NCI-H1436 (cell line): ENCODE results near the gene PMP22.
"Not testable (repeated sequence)": the region's sequence is repeated elsewhere in the genome, so short reads cannot be mapped to it uniquely, and the experiment has no call there.

Experiments
- DNase-seq: peaks from one replicate; lab custom pipeline; 2025; lab: John Stamatoyannopoulos, UW

Gene PMP22

GRCh38 chr17:15255713-15256454 lies 9.2 kb downstream of the PMP22 start:
- DNase-seq: no peak

- DNase-seq: no peak
These were observed 14.8 kb downstream of the PMP22 start for GRCh38 chr17:15250135-15250860.

DNA sequence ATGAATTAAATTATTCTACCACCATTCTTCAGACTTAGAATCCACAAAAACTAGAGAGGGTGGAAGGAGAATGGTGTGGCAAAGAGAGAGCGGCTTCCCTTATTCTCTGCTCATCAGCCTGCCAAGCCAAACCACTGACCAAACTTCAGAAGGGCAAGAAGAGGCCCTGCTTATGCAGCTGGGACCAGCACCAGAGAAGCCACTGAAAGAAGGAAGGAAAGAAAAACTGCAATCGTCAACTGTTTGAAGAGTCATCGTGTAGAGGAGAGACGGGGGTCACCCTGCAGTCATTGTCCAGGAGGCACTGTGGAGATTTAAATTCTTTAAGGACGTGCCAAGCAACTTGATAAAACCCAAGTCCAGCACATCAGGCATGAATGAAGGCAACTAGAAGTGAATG lies 15.6 kb downstream of the PMP22 start:
- no peak for DNase-seq

GRCh38 chr17:15247891-15248529 lies 17.1 kb downstream of the PMP22 start:
- no peak for DNase-seq

DNA sequence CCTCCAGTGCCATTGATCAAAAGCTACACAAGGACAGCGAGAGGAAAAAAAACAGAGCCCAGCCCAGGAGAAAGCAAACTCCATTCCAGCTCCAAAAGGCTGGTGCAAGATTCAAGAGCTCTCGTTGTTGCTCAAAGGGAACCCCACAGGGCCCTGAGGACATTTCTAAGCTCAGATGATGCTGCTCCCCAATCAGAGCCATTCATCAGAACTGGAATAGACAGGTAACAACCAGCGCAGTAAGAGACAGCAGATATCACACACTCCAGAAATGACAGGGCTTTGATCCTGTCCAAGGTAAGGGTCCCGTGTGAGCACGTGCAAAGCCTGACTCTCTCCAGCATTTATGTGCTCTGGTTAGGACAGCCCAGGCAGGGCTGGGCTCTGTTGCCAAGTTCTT lies 20.1 kb downstream of the PMP22 start:
- DNase-seq: no peak

GRCh38 chr17:15240644-15241043 lies 24.5 kb downstream of the PMP22 start:
- no peak for DNase-seq

DNA sequence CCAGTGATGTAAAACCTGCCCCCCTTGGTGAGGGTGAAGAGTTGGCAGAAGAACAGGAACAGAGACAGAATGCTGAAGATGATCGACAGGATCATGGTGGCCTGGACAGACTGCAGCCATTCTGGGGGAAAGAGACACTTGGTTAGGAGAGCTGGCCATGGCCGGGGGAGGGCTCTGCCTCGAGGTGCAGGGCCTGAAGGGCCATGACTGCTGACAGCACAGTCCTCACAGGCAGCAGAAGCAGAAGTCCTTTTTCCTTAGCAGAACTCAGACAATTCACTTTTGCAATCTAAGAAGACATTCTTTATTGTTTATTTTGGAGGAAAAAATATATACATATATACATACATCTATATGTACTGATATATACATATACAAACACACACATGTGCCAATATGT lies 25.6 kb downstream of the PMP22 start:
- DNase-seq: no peak

DNA sequence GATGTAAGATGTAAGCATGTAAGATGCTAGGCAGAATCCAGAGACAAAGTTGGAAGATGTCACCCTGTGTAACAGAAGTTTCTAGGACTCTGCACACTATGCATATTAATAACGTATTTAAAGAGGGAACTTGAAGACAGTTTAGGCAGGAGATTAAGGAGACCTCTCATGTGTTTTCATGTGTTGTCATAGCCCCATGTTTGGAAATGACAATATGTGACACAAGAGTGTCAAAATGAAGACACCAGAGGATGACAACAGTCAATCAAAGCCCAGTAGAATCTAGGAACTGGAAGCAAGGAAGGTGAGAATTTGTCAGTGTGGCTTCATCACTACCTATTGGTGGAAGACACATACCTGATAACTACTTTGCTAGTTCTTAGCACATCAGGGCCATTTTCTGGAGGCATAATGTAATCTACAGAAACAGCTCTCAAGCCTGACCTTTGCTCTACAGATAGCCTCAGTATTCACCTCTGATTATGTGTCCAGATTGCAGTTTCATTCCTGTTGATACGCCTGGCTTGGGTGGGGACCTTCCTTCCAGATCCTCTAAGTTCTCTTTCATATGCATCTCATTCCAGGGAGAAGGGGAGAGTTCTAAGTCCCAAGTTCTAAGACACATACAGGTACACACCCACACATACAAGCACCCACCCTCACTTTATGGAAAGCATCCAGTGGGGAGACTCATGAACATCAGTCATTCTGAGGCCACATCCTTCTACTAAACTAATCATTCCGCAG lies 26.3 kb downstream of the PMP22 start:
- no peak for DNase-seq

DNA sequence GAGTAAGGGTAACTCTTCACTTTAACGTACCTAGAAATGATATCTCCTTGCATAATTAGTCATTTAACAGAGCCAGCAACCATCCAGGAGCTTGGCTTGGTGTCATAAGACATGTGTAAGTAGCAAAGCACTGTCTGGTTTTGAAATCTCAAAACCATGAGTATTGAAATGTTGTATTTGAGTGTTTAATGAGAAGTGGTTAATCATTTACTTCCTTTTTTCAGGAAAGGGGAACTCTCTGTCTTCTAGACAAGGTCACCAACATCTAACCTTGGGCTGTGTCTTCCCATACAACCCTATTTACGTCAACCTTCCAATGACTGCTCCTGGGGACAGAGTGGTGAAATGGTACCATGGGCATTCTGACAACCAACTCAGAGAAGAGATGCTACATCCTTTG lies 27.1 kb downstream of the PMP22 start:
- no peak for DNase-seq

GRCh38 chr17:15237106-15237425 lies 28.1 kb downstream of the PMP22 start:
- no peak for DNase-seq

DNA sequence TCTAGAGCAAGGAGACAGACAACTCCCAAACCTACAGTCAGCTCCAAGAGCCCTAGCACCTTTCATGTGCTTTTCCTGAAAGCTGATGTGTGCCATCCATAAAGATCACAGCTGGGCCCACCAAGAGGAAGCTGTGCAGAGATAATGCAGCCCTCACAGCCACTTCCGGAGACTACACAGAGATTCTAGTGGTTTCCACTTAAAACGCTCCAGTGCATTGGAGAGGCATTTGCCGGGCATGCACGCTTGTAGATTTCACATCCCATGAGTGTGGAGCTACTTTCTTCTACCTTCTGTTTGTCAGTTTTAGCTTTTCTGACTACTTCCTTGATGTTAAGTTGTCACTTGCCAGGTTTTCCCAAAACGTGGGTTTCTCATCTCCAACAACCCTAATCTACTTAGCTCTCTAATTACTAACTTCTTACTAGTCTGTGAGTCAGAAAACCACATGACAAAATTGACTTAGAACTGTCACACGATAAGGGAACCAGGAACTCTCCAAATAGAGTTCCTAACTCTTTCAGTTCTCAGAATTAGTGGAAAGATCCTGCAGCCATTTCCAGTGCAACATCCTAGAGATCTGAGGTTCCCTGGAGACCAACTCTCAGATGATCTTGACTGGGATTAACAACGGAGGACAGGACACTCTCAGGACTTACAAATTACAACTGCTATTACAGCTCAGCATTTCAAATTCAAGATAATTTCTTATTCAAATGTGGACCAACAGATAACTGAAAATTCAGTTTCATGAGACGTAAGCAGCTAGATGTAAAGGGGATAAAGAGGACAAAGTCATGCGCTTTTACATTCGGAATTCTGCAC lies 28.6 kb downstream of the PMP22 start:
- no peak for DNase-seq

DNA sequence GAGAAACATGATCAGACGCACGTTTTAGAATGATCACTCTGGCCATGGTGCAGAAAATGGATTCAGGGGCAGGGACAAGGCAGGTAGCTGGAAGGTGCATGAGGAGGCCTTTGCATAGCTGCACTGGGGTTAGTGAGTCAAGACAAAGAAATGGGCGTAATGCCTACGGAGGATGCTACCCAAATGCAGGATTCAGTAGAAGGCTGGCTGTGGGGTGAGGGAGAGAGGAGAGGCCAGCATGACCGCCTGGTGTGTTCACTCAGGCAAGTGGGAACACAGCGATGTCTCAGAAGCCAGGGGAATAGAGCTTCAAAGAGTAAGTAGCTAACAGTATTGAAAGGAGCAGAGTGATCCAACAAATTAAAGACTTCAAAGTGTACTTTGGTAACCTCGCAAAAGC lies 31.2 kb downstream of the PMP22 start:
- no peak for DNase-seq

DNA sequence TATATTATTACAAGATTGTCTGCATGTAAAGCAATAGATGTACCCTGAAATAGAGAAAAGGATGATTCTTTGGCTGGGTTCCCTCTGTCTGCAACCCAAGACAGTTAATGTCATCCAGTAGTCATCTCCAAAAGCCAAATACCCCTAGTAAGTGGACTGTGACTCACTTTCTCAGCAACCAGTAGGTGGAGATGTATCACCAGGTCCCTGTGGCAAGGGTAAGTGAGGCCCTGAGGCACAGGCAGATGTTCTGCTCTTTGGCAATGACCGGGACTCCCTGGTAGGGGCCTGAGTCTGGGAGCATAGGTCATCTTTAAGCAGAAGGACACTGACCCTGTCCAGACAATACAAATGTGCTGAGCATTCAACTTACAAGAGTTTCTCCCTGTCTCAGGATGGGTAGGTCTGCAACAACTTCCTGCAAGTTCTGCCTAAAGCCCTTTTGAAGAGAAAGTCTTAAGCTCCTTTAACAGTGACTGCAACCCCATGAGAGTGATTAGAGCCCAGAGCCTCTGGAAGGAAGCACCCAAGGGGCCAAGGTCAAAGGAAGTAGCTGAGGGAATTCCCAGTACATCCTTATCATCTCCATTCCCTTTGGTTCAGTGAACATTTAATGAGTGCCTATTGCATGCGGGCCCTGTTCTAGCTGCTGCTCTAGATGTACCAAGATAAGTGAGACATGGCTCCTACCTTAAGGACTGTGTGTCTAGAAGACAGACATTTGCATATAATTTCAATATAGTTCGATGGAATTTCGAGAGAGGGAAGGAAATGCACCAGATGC lies 31.9 kb downstream of the PMP22 start:
- no peak for DNase-seq

DNA sequence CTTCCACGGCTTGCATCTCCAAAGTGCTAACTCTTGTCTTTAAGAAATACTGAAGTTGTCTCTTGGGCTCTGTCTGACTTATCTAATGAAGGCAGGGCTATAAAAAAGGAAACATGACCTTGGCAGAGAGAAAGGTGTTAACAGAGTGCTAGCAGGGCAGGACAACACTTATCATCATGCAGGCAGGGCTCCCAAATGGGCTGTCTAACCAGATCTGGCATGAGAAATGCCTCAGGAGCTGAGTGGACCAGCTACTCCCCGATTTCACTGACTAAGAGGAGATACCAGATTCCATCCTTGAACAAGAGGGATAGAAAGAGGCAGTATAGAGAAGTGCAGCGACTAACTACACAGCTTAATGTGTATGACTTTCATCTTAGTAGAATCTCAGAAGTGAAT lies 32.6 kb downstream of the PMP22 start:
- no peak for DNase-seq

DNA sequence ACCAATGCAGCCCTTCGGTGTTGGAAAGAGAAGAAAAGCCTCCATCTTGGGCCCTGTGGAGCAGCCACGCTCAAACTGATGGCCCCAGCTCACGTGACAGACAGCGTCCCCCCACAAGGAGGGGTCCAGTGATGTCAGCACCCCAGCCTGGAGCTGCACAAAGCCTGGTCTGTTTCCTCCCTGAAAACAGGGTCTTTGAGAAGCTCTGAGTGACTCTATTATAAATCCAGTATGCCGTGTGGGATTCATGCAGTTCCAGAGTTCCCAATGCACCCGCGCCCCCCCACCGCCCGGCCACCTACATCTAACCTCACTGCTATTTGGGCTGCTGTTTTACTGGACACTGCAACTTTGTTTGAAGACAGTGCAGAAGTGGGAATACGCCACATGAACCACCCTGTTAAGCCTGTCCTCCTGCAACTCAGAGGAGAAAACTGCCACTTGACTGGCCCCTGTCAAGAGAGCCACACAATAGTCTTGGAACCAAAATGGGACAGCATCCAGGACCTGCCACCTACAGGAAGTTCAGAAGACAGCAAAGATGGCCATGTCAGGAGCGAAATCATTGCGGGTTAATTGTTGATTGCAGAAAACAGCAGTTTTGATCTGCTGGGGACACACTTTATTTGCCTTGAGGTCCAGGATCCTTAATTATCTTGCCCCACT lies 33.1 kb downstream of the PMP22 start:
- DNase-seq: no peak

GRCh38 chr17:15230866-15231265 lies 34.3 kb downstream of the PMP22 start:
- no peak for DNase-seq

DNA sequence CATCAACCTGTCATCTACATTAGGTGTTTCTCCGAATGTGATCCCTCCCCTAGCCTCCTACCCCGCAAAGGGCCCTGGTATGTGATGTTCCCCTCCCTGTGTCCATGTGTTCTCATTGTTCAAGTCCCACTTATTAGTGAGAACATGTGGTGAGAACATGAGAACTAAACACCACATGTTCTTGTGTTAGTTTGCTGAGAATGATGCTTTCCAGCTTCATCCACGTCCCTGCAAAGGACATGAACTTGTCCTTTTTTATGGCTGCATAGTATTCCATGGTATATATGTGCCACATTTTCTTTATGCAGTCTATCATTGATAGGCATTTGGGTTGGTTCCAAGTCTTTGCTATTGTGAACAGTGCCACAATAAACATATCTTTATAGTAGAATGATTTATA lies 43.3 kb downstream of the PMP22 start:
- not testable (repeated sequence) for DNase-seq

GRCh38 chr17:15220785-15221184 lies 44.3 kb downstream of the PMP22 start:
- DNase-seq: no peak

DNA sequence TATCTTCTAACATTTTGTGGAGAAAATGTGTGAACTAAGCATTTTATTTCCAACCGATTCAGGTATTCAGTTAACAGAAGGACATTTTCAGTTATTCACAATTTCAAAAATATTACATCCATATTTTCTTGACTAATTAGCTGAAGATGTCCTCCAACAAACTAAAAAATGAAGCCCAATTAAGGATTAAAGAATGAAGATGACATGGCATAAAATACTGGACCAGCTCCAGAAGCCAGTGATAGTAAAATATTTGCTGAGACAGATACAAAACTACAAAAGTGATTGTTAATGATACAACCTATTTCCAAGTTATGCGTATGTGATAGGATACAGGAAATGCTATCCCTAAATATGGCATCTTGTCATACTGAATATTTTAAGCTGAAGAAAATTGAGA lies 48.6 kb downstream of the PMP22 start:
- no peak for DNase-seq

GRCh38 chr17:15213381-15214087 lies 51.6 kb downstream of the PMP22 start:
- DNase-seq: peak; percentile 2
